Measurements from ENCODE around the gene CLCN1. TPM values are rescaled to one million over a fixed set of nuclear protein-coding genes. Genes with fewer than 3 reads are reported as not detected.

The CLCN1 gene
- total and polyA plus RNA-seq, 2 donors from 2014 or later: 0.35 TPM; not detected in 1

DNA sequence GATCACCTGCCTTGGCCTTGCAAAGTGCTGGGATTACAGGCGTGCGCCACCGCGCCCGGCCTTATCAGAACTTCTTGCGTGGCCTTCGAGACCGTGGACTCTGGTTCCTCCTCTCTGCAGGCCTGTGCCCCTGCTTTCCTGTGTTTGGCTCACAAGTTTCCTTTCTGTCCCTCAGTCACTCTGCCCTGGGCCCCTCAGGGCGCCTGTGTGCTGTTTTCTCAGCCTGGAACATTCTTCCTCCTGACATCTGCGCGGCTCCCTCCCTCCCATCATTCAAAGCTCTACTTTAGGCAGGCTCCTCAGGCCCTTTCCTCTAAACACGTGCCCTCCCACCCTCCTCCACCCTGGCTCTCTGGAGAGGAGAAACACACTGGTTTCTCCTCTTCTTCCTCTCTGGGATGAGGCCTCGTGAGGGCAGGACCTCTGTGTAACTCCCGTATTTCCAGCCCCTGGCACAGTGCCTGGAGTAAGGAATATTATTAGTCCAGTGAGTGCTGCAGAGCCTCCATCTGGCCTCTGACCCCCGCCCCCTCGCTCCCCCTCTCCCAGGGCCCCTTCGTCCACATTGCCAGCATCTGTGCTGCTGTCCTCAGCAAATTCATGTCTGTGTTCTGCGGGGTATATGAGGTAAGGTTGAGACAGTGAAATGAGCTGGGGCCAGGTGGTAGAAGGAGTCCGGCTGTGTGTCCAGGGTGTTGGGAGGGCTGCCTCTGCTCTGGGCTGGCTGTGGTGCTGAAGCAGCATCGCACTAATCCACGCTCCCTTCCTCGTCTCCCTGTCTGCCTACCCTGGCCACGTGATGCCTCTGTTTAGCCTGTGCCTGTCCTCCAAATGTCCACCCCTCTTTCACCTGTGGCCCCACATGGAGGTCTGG is 7.1 kb downstream of the CLCN1 start:
- no peak overlapping the region for H3K9ac ChIP-seq (ENCODE audit: low read length in 3 of 3)
- no peaks in the 10 kb centered on the region for H3K27me3 ChIP-seq (ENCODE audit: control insufficient read depth, insufficient read depth, low read length)
- intact Hi-C loops (cut with DNase I): no loop called here
- peaks cover 0 to 2% (median 0%) of the 10 kb centered on the region in 3 donors for H3K4me1 ChIP-seq (ENCODE audit: control insufficient read depth in 2 of 3, insufficient read depth in 2 of 3, low read depth in 1 of 3, low read length in 3 of 3)
- TF ChIP-seq, protein P1, sequence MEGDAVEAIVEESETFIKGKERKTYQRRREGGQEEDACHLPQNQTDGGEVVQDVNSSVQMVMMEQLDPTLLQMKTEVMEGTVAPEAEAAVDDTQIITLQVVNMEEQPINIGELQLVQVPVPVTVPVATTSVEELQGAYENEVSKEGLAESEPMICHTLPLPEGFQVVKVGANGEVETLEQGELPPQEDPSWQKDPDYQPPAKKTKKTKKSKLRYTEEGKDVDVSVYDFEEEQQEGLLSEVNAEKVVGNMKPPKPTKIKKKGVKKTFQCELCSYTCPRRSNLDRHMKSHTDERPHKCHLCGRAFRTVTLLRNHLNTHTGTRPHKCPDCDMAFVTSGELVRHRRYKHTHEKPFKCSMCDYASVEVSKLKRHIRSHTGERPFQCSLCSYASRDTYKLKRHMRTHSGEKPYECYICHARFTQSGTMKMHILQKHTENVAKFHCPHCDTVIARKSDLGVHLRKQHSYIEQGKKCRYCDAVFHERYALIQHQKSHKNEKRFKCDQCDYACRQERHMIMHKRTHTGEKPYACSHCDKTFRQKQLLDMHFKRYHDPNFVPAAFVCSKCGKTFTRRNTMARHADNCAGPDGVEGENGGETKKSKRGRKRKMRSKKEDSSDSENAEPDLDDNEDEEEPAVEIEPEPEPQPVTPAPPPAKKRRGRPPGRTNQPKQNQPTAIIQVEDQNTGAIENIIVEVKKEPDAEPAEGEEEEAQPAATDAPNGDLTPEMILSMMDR (IDR thresholded peaks at IDR 0.05; ENCODE audit: borderline replicate concordance, extremely low read depth, insufficient read depth): no peak
- DNase-seq (peak in 4 of 5 donors; percentile 32 to 65 (median 44)), FAIRE-seq (no peak)
- H3K4me3 ChIP-seq (ENCODE audit: low read length in 3 of 3): no peak overlapping the region
- H3K9me3 ChIP-seq (ENCODE audit: control insufficient read depth in 2 of 3, insufficient read depth in 1 of 3, low read length in 3 of 3): no peaks in the 10 kb centered on the region
- no peaks in the 10 kb centered on the region for H3K36me3 ChIP-seq (ENCODE audit: control insufficient read depth in 2 of 3, insufficient read depth in 3 of 3, low read length in 3 of 3)
- no peak overlapping the region for H3K27ac ChIP-seq (ENCODE audit: low read depth in 2 of 2, low read length in 2 of 2)

DNA sequence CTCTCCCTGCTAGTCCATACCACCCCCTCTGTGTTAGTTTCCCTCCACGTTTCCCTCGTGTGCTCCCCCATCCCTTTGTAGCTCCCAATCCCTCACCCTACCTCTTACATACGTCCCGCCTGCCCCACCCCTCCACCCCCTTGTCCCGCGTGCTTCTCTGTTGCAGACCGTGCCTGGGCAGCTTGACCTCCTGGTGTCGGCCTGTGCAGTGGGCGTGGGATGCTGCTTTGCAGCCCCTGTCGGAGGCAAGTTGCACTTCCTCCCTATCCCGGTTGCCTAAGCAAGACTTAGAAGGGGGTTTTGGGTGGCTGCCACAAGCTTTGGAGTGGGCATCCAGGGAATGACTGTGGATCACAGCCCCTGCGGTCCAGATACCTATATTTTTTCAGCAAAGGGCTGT is 7.7 kb downstream of the CLCN1 start:
- peak in 2 of 5 donors; percentile 27 to 48 for DNase-seq
- no peak for FAIRE-seq
- Histone ChIP-seq H3K4me1 (ENCODE audit: control insufficient read depth in 2 of 3, insufficient read depth in 2 of 3, low read depth in 1 of 3, low read length in 3 of 3) (peaks cover 0 to 2% (median 0%) of the 10 kb centered on the region in 3 donors), H3K27ac (ENCODE audit: low read depth in 2 of 2, low read length in 2 of 2) (no peak overlapping the region), H3K27me3 (ENCODE audit: control insufficient read depth, insufficient read depth, low read length) (no peaks in the 10 kb centered on the region), H3K36me3 (ENCODE audit: control insufficient read depth in 2 of 3, insufficient read depth in 3 of 3, low read length in 3 of 3) (no peaks in the 10 kb centered on the region), H3K9ac (ENCODE audit: low read length in 3 of 3) (no peak overlapping the region), H3K4me3 (ENCODE audit: low read length in 3 of 3) (no peak overlapping the region), H3K9me3 (ENCODE audit: control insufficient read depth in 2 of 3, insufficient read depth in 1 of 3, low read length in 3 of 3) (no peaks in the 10 kb centered on the region)
- TF ChIP-seq, protein P1 (IDR thresholded peaks at IDR 0.05; ENCODE audit: borderline replicate concordance, extremely low read depth, insufficient read depth): no peak
- intact Hi-C loops (cut with DNase I): no loop called here

DNA sequence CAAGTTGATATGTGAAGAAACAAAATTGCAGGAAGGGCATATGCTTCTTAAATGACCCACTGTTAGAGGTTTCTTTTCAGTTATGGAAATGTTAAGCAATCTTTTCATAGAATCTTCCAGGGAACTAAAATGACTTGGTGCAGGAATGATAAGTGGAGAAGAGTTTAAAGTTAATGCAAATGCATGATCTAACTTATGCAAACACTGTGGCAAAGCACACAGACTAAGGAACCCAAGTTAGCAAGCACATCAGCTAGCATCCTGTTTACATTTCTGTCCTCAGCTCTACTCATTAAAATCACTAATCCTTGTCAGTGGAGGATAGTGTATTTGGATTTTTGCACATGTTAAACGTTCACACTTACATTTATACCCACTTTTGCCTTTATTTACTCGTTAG is 9.3 kb downstream of the CLCN1 start:
- no peak for DNase-seq
- no peaks in the 10 kb centered on the region for H3K9me3 ChIP-seq (ENCODE audit: control insufficient read depth in 2 of 3, insufficient read depth in 1 of 3, low read length in 3 of 3)
- TF ChIP-seq, protein P1 (IDR thresholded peaks at IDR 0.05; ENCODE audit: borderline replicate concordance, extremely low read depth, insufficient read depth): no peak
- intact Hi-C loops (cut with DNase I): no loop called here
- no peak overlapping the region for H3K27ac ChIP-seq (ENCODE audit: low read depth in 2 of 2, low read length in 2 of 2)
- no peak for FAIRE-seq
- peaks cover 0 to 2% (median 0%) of the 10 kb centered on the region in 3 donors for H3K4me1 ChIP-seq (ENCODE audit: control insufficient read depth in 2 of 3, insufficient read depth in 2 of 3, low read depth in 1 of 3, low read length in 3 of 3)
- H3K4me3 ChIP-seq (ENCODE audit: low read length in 3 of 3): no peak overlapping the region
- no peak overlapping the region for H3K9ac ChIP-seq (ENCODE audit: low read length in 3 of 3)
- no peaks in the 10 kb centered on the region for H3K36me3 ChIP-seq (ENCODE audit: control insufficient read depth in 2 of 3, insufficient read depth in 3 of 3, low read length in 3 of 3)
- H3K27me3 ChIP-seq (ENCODE audit: control insufficient read depth, insufficient read depth, low read length): no peaks in the 10 kb centered on the region

Data from kidney (tissue), 14 donors.